Measurements from ENCODE around the gene DCAF12.

- TF ChIP-seq CTCF (IDR thresholded peaks at IDR 0.05) (no peak), POLR2A (IDR thresholded peaks at IDR 0.05) (no peak), POLR2AphosphoS5 (IDR thresholded peaks at IDR 0.05) (no peak)
These were observed 1.6 kb downstream of the DCAF12 start for GRCh38 chr9:34124926-34125325.

All from breast epithelium (tissue), 3 donors.